ENCODE results near the gene SLC9A8.

DNA sequence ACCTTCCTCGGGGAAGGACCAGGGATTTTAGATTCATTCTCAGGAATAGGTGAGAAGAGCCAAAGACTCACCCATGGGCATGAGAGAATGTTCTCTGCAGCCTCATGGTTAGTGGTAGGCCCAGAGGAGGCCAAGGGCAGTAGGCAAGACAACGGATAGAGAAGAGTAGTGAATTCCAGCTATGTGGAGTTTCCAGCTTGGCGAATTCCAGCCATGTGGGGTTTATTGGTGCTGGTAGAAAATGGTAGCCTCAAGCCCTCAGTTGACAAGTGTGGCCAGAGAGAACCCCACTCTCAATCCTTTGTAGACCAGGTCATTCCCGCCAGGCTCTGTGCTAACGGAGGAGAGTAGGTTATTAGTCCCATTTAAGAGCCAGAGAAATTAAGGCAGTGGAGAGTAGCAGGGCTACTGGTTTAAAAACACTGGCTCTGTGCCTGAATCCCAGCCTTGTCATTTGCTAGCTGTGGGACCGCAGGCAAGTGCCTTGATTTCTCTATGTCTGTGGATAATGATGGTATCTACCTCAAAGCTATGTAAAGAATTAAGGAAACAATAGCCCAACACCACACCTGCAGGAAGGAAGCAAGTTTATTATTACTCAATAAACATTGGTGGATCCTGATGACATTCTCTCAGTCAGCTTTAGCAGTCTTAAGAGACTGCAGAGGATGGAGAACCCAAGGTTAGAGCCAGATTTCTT lies 2.0 kb upstream of the SLC9A8 start:
- TF ChIP-seq, protein P1, sequence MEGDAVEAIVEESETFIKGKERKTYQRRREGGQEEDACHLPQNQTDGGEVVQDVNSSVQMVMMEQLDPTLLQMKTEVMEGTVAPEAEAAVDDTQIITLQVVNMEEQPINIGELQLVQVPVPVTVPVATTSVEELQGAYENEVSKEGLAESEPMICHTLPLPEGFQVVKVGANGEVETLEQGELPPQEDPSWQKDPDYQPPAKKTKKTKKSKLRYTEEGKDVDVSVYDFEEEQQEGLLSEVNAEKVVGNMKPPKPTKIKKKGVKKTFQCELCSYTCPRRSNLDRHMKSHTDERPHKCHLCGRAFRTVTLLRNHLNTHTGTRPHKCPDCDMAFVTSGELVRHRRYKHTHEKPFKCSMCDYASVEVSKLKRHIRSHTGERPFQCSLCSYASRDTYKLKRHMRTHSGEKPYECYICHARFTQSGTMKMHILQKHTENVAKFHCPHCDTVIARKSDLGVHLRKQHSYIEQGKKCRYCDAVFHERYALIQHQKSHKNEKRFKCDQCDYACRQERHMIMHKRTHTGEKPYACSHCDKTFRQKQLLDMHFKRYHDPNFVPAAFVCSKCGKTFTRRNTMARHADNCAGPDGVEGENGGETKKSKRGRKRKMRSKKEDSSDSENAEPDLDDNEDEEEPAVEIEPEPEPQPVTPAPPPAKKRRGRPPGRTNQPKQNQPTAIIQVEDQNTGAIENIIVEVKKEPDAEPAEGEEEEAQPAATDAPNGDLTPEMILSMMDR (IDR thresholded peaks at IDR 0.05 in 4 of 5, conservative IDR thresholded peaks at IDR 0.05 in 1 of 5): no peak
- no peak for TF ChIP-seq POLR2A (IDR thresholded peaks at IDR 0.05)

Measured in gastrocnemius medialis (tissue), 4 donors.